Renal cortex interstitium (tissue), 15 donors: ENCODE results near the gene IGFBP6. TPM values are rescaled to one million over a fixed set of nuclear protein-coding genes. Genes with fewer than 3 reads are reported as not detected.
A peak's percentile ranks its signal among the peaks of the same experiment; 100 is the strongest.

ENCODE experiments used
- DNase-seq, 11 donors: peaks; one replicate each; pipeline ENCODE4 v3.0.0-alpha.2; 2013; ENCODE audit warnings: low read depth in 9 of 11, low spot score in 4 of 11; ENCODE audit errors: extremely low read depth in 1 of 11
- long read RNA-seq, 16 experiments: transcript quantifications; one replicate each; lab custom pipeline, GENCODE V29; 2026
- polyA plus RNA-seq, 3 donors: library from polyadenylated mRNA; unstranded; fragments of 120-200 nt; gene quantifications; one replicate each; pipeline ENCODE4 v1.2.1, GENCODE V29; 2013; ENCODE audit not compliant: insufficient read length in 3 of 3

Gene IGFBP6, protein sequence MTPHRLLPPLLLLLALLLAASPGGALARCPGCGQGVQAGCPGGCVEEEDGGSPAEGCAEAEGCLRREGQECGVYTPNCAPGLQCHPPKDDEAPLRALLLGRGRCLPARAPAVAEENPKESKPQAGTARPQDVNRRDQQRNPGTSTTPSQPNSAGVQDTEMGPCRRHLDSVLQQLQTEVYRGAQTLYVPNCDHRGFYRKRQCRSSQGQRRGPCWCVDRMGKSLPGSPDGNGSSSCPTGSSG
- polyA plus RNA-seq = 10 to 100 TPM; 12.8 to 24.2 (median 14.2) TPM
- long read RNA-seq, donor 1, transcript IGFBP6-201 (4 exons, 1,169 nt) = major isoform, 10 of 16 reads
- long read RNA-seq, donor 1, partial matches to known transcripts = 6 of 16 reads
- long read RNA-seq, donor 1, other reads (novel, unspliced or antisense) = 0 of 16 reads
- long read RNA-seq, donor 2, transcript IGFBP6-201 (4 exons, 1,169 nt) = major isoform, 17 of 17 reads
- long read RNA-seq, donor 2, partial matches to known transcripts = 0 of 17 reads
- long read RNA-seq, donor 2, other reads (novel, unspliced or antisense) = 0 of 17 reads
- long read RNA-seq, donor 3, transcript IGFBP6-201 (4 exons, 1,169 nt) = major isoform, 11 of 16 reads
- long read RNA-seq, donor 3, partial matches to known transcripts = 5 of 16 reads
- long read RNA-seq, donor 3, other reads (novel, unspliced or antisense) = 0 of 16 reads
- long read RNA-seq, donor 4, partial matches to known transcripts = 0 of 2 reads
- long read RNA-seq, donor 4, other reads (novel, unspliced or antisense) = 0 of 2 reads
- long read RNA-seq, donor 5 = 0 reads
- long read RNA-seq, donor 6, transcript IGFBP6-201 (4 exons, 1,169 nt) = major isoform, 5 of 10 reads
- long read RNA-seq, donor 6, partial matches to known transcripts = 5 of 10 reads
- long read RNA-seq, donor 6, other reads (novel, unspliced or antisense) = 0 of 10 reads
- long read RNA-seq, donor 7, transcript IGFBP6-201 (4 exons, 1,169 nt) = major isoform, 12 of 21 reads
- long read RNA-seq, donor 7, partial matches to known transcripts = 9 of 21 reads
- long read RNA-seq, donor 7, other reads (novel, unspliced or antisense) = 0 of 21 reads
- long read RNA-seq, donor 8, transcript IGFBP6-201 (4 exons, 1,169 nt) = major isoform, 14 of 20 reads
- long read RNA-seq, donor 8, partial matches to known transcripts = 6 of 20 reads
- long read RNA-seq, donor 8, other reads (novel, unspliced or antisense) = 0 of 20 reads
- long read RNA-seq, donor 9, transcript IGFBP6-201 (4 exons, 1,169 nt) = major isoform, 10 of 10 reads
- long read RNA-seq, donor 9, partial matches to known transcripts = 0 of 10 reads
- long read RNA-seq, donor 9, other reads (novel, unspliced or antisense) = 0 of 10 reads
- long read RNA-seq, donor 10, transcript IGFBP6-201 (4 exons, 1,169 nt) = major isoform, 12 of 18 reads
- long read RNA-seq, donor 10, partial matches to known transcripts = 6 of 18 reads
- long read RNA-seq, donor 10, other reads (novel, unspliced or antisense) = 0 of 18 reads
- long read RNA-seq, donor 11, partial matches to known transcripts = 6 of 10 reads
- long read RNA-seq, donor 11, other reads (novel, unspliced or antisense) = 0 of 10 reads
- long read RNA-seq, donor 12, partial matches to known transcripts = 0 of 3 reads
- long read RNA-seq, donor 12, other reads (novel, unspliced or antisense) = 0 of 3 reads
- long read RNA-seq, donor 13 = 0 reads
- long read RNA-seq, donor 14, transcript IGFBP6-201 (4 exons, 1,169 nt) = major isoform, 14 of 14 reads
- long read RNA-seq, donor 14, partial matches to known transcripts = 0 of 14 reads
- long read RNA-seq, donor 14, other reads (novel, unspliced or antisense) = 0 of 14 reads
- long read RNA-seq, donor 15, partial matches to known transcripts = 0 of 3 reads
- long read RNA-seq, donor 15, other reads (novel, unspliced or antisense) = 0 of 3 reads
- long read RNA-seq, donor 16, transcript IGFBP6-201 (4 exons, 1,169 nt) = major isoform, 17 of 17 reads
- long read RNA-seq, donor 16, partial matches to known transcripts = 0 of 17 reads
- long read RNA-seq, donor 16, other reads (novel, unspliced or antisense) = 0 of 17 reads

DNA sequence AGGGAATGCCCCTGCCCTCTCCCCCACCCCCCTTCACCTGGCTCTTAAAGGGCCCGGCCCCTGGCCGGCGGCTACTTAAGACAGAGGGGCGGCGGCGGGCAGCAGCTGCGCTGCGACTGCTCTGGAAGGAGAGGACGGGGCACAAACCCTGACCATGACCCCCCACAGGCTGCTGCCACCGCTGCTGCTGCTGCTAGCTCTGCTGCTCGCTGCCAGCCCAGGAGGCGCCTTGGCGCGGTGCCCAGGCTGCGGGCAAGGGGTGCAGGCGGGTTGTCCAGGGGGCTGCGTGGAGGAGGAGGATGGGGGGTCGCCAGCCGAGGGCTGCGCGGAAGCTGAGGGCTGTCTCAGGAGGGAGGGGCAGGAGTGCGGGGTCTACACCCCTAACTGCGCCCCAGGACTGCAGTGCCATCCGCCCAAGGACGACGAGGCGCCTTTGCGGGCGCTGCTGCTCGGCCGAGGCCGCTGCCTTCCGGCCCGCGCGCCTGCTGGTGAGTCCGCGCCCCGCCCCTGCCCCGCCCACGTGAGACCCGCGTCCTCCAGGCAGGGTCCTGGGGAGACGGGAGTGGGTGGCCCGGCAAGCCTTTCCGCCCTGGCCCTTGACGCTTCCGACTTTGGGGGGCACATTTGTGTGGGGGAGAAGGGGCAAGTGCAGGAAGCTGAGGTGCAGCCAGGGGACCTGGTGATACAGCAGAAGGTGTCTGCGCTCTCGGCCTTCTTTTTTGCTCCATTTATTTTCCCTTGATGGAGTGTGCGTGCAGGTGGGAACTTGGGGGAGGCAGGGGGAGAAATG lies at the start of gene IGFBP6:
TSS of gene IGFBP6 (plus strand) at position 104 of the 790 bp plus-strand sequence. CDS start at position 155, 51 bp downstream.
- peak in 1 of 11 donors; percentile 27 for DNase-seq

DNA sequence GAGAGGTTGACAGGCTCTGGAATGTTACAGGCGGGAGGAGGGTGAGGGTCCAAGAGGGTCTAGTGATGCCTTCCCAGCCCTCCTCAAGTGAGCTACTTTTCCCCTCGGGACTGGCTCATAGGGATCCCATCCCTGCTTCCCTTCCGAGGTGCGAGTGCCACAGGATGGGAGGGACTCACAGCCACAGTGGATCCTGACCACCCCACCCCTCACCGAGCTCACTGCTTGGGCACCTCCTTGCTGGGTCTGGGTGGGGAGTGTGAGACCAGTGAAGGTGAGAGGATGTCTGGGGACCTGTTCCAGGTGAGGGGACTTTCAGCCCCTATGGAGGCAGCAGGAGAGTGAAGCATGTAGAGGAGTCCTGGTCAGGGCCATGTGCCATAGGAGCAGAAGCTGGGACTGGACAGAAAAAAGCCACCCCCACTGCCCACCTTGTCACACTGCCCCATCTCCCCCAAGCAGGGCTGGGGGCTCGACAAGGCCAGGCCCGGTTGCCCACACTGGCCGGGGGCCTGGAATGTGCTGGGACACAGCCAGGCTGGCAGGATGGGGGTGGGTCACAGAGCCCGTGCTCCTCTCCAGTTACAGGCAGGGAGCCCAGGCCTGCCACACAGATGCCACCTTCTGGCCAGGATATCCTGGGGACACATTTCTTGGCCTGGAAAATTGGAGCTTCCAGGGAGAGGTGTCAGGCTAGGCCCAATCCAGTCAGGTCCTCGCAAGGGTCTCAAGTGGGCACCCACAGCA lies 49.3 kb upstream of the IGFBP6 start:
- DNase-seq = no peak

DNA sequence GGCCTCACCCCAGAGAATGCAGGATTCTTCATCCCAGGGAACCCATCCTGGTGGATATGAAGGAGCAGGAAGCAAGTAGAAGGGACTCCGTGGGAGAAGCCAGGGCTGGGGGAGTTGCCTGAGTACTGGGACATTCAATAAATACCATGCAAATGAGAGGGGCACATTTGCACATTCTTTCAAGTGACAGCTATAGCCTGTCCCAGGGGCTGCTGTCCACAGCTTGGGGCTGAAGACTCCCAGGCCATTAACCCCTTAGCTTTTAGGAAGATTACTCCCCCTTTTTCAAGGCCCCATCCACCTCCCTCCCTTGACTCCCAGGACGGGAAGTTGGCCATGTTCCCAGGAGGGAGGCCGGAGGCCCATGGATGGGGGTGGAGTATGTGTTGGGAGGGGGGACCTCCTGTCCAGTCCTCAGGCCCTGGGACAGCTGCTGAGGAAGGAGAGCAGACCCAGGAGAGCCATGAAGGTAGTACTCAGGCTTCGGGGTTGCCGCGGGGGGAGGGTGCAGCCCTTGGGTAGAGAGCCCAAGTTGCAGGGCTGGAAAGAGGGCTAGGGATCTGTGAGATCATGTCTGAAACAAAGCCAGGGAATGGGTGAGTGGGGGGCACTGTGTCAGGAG lies 48.6 kb upstream of the IGFBP6 start:
- DNase-seq = peak in 9 of 11 donors; percentile 64 to 85 (median 78)

DNA sequence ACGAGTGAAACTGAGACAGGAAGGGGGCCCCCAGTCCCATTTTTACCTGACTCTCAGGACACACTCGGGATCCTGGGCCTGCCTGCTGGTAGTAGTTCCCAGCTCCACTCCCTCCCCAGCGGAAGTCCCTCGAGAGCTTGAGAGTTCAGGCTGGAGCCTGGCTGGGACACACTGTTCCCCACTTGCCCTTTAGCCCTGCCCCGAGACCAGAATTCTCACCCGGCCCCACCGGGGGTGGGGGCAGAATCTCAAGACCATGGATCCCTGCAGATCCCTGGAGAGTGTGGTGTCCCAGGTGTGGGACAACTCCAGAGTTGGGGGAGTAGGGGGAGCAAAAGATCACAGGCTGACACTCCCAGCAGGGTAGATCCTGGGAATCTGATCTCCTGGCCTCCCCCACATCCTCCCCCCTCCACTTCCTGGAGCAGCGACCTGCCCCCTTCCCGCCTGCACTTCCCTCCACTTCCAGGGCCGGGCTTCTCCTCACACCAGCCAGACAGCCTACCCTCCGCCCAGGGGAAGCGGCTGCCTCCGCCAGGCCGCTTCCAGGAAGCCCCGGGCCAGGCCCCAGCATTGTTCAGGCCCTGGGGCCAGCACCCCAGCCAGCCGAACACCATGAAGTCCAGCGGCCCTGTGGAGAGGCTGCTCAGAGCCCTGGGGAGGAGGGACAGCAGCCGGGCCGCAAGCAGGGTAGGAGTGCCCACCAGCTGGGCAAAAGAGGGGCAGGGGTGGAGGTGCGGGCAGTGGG lies 47.7 kb upstream of the IGFBP6 start, which contains the start of gene TNS2:
TSS of gene TNS2 (plus strand) at position 495 of the 748 bp plus-strand sequence. CDS start at position 616, 121 bp downstream.
- DNase-seq = peak in 5 of 11 donors; percentile 45 to 70 (median 56)

DNA sequence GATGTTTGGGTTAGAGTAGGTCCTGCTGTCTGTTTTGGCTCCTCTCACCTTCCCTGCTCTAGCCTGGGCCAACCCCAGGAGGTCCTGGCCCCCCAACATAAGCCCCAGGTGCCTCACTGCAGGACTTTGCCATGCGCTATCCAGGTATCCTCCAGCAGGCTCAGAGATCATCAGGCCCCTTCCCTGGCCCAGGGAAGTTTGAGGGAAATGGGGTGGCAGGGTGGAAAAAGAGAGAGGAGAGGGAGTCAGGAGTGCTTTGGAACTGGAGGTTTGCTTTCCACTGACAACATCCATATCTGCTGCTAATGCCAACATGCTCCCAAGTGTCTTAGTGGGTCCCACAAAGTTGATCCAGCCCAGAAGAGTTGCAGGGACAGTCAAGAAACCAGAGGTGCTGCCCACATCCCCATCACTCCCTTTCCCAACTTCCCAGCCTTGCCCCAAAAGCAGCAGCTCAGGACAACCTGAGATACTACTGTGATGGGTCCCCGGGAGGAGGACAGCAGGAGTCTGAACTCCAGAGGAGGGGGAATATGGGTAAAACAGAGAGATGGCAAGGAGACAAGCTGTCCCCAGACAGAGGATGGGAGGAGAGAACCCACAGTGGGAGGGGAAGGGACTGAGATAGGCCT lies 46.9 kb upstream of the IGFBP6 start:
- DNase-seq = no peak

DNA sequence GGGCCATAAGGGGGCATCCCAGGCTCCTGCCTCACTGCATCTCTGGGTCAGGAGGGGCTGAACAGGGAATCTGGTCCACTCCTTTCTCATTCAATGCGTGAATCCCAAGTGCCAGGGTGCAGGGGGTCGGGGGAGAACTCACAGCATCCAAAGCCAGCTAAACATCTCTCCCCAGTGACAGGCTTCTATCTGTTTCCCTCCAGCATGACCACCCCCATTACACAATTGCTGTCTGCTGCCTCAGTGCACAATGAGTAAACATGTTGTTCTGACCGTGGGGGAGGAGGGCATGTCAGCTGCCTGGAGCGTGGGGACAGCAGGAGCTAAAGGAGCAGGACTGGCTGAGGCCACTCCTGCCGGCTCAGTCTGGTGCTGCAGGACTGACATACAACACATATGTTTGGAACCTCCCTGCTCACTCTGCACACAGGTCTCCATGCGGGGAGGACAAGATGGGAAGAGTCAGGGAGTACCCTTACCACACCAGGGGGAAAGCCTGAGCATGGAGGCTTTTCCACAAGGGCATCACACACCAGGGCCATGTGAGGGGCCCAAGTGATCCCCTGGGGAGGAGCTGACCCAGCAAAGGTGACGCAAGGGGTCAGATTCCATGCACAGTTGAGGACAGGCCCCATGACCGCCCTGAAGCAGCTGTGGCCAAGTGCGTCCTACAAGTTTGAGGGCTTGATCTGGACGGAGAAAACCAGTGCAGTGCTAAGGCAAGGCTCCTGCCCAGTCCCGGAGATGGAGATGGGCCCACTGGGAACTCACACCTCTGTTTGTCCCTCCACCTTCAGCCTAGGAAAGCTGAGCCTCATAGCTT lies 46.2 kb upstream of the IGFBP6 start:
- peak in 6 of 11 donors; percentile 36 to 77 (median 59) for DNase-seq

DNA sequence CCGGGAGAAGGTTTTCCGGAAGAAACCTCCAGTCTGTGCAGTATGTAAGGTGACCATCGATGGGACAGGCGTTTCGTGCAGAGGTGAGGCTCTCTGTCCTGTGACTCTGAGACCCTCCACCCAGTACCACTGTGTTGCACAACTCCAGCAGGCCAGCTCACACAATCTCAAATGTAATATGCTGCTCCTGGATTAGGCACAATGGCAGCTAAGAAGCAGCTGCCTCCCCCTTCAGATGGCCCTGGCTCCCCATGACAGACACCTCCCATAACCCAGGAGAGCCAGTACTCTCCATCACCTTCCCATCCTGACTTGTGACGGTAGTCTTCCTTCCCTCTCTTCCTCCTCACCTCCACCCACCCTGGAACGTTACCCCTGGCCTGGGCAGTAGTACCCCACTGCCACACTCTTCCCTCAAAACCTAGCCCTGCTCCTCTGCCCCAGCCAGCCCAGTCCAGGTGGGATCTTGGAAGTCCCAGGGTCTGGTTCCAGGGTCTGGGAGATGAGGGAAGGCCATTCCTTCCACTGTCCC lies 45.5 kb upstream of the IGFBP6 start:
- DNase-seq = no peak

DNA sequence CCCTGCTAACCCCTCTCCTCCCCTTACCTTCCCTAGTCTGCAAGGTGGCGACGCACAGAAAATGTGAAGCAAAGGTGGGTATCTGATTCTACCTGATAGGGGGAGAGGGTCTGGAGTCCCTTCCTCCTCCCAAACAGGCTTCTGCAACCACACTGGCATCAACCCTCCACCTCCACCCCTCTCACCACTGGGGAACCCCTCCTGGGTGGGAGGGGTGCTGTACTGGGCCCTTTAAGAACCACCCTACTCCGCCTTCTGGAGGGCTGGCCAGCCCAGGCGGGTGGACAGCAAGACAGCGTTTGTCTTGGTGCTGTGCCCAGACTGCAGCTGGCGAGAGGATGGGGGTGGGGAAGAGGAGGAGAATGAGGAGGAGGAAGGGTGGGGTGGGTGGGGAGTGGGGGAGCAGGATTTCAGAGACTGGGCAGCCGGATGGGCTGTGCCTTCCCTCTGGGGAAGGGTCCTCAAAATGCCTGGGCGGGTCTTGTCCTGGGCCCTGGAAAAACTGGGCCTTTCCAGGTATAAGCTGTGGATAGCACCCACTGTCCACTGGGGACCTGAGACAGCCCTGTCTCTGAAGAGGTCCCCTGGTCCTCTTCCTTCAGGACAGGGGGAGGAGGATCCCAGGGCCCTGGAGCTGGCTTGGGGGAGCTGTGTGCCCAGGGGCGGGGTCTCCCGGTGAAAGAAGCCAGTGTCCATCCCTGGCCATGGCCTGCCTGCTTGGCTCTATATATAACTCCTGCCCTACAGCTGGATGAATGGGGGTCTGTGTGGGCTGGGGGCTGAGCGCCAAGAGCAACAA lies 44.8 kb upstream of the IGFBP6 start:
- DNase-seq = peak in 6 of 11 donors; percentile 45 to 81 (median 77)

DNA sequence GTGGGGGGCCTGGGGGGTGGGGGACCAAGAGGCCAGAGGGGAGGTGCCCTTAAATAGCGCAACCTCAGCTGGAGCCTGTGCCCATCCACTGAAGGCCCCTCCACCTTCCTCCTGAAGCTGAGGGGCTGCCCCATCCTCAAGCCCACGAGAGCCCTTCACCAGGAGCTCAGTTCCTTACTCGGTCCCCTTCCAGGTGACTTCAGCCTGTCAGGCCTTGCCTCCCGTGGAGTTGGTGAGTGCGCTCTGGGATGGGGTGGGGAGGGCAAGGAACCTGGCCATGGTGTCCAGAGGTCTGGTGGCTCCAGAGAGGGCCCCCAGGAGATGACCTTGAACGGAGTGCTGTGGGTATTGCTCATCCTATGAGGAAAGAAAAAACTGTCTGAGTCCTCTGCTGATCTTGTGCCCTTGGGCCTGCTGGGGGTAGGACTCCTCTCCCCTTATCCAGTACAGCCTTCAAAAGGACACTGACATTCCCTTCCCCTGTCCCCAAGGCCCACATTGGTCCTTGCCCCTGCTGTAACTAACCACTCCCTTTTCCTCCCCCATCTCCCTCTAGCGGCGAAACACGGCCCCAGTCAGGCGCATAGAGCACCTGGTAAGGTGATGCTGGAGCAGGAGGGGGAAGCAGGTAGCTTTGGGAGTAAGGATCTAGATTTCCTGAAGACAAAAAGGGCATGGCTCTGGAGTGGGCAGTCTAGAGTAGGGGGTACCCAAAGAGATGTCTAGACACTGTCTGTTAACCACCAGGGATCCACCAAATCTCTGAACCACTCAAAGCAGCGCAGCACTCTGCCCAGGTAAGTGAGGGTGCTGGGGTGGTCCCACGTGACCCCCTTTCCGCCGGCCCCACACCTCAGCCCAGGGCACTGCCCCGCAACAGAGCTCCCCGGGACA lies 44.0 kb upstream of the IGFBP6 start:
- peak in 2 of 11 donors; percentile 45 to 47 for DNase-seq

DNA sequence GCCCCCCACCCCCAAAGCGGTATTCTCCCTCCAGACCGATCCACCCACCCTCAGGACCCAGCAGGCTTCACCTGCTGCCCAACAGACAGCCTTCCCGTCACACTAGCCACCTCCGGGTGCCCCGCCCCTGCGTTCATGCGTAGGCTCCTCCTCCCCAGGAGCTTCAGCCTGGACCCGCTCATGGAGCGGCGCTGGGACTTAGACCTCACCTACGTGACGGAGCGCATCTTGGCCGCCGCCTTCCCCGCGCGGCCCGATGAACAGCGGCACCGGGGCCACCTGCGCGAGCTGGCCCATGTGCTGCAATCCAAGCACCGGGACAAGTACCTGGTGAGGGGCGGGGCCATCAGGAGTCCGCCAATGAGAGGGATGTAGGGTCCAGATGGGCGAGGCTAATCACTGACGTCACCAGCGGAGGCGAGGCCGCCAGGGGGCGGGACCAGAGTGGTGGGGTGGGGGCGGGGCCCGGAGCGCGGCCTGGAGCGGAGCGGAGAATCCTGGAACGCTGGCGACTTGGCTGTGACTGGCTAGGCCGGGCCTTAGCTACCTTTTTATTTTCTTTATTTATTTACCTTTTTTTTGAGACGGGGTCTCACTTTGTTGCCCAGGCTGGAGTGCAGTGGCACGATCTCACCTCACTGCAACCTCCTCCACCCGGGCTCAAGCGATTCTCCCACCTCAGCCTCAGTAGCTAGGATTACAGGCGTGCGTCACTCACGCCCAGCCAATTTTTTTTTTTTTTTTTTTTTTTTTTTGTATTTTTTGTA lies 43.2 kb upstream of the IGFBP6 start:
- peak in 10 of 11 donors; percentile 86 to 94 (median 90) for DNase-seq
